HG03520 (cell line): ENCODE data around the gene GALNT16.
A peak's percentile ranks its signal among the peaks of the same experiment; 100 is the strongest.

Source experiments
- ATAC-seq: cut with Tn5 transposase; IDR thresholded peaks from one replicate; pipeline ENCODE4 v1.9.1; 2021; ENCODE audit warnings: mild to moderate bottlenecking, moderate library complexity; ENCODE audit not compliant: unreplicated experiment

Gene GALNT16

DNA sequence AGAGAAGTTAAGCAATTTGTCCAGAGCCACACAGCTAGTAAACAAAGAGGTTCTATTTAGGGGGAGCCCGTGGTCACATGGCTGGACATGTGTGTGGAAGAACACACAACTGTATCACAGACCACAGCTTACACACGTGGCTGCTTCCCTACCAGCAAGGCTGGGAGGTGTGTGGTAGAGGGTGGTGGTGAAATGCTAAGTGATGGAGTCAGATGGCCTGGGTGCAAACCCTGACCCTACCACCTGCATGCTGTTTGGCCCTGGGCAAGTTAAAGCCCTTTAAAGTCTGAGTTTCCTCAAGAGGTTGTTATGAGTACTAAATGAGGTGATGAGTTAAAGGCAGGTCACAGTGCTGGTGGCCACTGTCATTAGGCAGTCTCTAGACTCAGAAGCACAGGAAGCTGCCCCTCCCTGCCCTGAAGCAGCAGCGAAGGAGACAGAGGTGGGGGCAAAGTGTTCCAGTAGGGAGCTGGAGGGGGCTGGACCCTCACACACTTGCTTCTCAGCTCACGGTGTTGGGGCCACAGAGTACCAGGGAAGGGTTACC is 73.9 kb downstream of the GALNT16 start:
- ATAC-seq: no peak

DNA sequence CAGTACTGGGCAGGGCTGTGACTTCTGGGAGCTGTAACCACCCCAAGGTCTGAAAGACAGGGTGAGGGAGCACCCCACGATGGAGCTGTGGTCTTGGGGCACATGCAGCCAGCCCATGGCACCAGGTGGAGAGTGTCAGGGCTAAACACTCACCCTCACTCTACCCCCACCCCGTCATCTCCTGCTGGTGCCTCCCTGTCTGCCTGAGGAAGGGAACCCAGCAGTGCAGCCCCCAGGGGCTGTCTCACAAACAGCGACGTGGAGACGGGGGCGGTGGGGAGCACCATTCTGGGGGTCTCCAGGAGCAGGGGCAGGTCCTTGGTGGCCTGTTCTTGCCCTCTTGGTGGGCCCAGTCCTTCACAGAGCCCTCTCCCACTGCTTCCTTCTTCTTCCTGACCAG is 74.6 kb downstream of the GALNT16 start:
- ATAC-seq: no peak

DNA sequence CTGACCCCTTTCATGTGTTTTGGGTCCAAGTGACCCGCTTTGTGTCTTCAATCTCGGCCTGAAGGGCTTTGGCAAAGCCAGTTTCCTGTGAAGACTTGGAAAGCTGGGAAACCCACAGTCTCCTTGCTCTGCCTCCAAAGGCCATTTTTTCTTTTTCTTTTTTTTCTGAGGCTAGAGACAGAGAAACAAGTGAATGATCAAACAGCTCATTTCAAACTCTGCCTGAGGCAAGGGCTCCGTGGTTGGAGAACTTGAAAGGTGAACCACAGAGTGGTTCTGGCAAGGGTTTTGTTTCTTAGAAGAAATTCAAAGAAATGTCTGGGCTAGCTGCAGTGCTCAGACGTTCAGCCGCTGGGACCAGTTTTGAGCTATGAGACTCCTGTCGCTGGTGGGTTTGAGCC is 75.4 kb downstream of the GALNT16 start:
- no peak for ATAC-seq

DNA sequence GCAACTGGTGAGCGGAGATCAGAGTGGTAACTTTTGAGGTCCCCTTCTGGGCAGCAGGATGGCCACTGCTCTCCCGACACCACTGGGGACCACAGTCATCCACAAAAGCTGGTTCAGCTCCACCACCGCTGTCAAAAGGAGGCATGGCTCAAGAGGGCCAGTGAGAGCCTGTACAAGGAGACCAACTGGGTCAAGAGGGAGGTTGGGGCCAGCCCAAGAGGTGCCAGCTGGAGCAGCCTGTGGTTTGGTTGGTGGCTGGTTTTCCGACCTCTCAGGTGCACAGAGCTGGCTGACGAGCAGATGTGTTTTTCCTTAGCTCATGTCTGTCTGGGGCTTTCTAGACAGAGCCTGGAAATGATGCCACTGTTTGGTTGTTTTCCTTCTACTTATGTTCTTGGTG is 78.0 kb downstream of the GALNT16 start:
- ATAC-seq: no peak

DNA sequence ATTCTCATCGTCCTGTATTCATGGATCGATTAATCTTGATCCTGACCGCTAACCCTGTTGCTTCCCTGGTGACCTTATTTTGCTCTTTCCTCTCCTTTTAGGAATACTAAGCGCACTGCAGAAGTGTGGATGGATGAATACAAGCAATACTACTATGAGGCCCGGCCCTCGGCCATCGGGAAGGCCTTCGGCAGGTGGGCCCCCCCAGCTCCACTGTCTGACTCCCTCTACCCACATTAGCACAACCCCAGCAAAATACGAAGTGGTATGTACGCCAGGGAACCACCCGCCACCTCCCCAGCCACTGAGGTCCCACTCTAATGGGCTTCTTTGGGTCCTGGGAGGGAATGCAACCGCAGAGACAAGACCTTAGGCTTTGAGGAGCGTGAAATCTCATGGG is 79.5 kb downstream of the GALNT16 start:
- ATAC-seq: no peak

DNA sequence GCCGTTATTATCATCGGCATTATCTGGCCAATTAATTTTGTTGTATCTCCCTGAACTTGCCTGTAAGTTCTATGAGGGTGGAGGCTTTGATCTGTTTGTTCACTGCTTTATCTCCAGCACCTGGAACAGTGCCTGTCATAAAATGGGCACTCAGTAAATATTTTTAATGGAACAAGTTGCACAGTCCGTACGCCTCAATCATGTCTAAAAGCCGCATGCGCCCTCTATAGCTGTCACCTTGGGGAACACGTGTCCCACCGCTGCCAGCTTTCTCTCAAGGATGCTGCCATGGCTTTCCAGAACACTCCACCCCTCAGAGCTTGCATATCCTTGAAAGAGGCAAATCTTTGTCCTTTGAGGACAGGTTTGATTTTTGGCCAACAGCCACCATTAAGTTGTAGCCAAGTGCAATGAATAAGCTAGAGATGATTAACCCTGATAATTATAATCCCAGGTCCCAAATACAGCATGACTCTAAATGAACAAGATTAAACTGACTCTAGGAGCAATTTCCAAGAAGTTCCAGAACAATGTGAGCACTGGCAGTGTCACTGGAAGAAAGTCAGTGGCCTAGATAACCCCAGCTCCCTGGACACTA is 83.1 kb downstream of the GALNT16 start:
- ATAC-seq: no peak

DNA sequence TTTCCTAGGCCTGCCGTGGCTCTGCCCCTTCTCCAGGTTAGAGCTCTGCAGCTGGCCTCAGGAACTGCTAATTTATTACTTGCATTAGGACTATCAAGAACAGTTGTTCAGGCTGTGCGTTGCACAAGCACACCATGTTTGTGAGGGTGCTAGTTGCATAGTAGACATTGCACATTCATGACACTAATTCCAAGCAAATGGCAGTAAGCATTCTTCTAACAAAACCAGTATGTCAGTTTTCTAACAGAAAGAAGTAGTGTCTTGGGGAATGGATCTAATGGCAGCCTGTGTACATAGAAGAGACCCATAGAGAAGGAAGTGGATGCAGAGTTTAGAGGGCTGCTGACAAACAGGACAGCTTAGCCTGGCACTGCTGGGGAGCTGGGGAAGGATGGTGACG is 84.2 kb downstream of the GALNT16 start:
- ATAC-seq: no peak

DNA sequence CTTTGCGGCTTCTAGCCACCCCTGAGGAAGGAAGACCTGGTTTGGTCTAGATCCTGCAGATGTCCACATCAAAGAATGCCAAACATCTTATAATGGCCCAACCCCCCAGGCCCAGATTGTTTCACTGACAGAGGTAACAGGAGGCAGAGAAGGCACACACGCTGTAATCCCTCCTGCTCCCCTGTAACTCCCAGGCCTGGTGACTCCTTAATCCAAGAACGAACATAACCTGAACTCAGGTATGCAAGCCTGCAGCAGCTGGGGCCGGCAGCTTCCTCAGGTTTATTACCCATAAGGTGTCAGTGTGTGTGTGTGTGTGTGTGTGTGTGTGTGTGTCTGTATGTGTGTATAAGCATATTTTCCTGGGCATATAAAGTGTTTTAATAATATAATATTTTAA is 85.4 kb downstream of the GALNT16 start:
- no peak for ATAC-seq

DNA sequence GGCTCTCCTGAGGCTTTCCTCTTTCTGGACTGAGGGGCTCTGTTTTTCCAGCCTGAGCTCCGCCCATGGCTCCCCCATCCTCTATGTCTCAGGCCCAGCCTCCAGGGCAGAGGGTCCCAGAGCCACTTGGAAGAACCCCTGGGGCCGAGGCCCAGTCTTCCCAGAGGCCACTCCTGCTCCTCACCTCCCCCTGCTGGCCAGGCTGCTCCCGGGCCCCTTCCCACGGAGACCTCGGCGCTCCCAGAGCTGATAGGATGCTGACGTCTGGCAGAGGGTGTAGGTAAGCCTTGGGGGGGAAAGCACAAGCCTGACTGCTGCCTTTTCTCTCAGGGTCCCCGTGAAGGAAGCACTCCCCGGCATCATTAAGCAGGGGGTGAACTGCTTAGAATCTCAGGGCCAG is 86.8 kb downstream of the GALNT16 start:
- no peak for ATAC-seq

DNA sequence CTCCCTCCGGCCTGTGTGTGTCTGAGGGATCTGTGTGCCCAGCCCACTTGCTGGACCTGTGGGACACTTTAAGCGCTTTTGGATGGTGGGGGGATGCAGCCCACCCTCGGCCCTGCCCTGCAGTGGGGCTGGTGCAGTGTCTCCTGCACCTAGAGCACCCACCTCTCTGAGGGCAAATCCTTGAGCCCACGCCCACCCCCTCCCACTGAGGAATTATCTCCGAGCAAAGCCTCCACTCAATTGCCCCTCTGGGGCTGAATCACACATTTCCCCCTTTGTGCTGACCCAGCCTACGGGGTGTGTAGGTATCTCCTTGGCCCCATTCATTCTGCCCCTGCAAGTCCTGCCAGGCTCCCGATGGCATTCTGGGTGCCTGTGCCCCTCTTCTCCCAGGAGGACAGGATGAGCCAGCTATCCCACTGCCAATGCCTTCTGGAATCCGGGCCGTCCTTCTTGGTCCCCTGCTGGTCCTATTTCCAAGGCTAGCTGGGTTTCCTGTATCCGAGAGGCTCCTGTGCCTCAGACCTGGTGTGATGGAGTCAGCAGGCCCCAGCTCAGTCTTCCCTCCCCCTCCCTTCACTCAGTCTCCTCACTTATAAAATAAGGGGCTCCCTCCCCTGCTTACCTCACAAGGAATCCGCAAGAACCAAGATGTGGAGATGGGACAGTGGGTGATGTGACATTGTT is 89.3 kb downstream of the GALNT16 start:
- no peak for ATAC-seq

DNA sequence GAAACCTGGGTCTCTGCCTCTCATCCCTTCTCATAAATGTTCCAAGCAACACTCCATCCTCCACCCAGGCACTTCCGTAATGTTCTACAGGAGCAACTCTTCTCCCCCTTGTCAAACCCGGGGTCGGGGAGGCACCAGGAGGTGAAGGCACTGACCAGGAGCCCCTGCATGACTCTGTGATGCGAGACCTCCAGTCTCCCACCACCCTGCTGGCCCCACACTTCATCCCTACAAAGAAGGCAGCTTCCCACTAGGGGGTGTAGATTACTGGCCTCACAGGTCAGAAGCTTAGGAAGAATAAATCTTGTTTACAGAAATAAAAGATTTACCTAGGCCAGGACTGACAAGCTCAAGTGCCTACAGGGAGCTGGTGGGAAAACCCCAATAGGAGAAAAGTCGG is 90.9 kb downstream of the GALNT16 start:
- ATAC-seq: no peak

DNA sequence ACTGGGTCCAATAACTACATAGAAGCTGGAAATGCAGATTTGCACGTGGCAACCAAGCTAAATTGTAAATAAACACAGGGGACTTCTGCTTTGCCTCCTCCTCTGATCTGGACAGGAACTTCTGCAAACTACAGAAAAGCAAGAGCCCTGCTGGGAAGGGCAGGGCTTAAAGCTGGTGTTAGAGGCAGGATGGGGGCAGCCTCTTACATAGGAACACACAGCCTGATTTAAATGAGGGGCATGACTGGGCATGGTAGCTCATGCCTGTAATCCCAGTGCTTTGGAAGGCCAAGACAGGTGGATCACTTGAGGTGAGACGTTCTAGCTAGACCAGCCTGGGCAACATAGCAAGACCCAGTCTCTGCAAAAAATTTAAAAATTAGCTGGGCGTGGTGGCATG is 91.4 kb downstream of the GALNT16 start:
- ATAC-seq: no peak

DNA sequence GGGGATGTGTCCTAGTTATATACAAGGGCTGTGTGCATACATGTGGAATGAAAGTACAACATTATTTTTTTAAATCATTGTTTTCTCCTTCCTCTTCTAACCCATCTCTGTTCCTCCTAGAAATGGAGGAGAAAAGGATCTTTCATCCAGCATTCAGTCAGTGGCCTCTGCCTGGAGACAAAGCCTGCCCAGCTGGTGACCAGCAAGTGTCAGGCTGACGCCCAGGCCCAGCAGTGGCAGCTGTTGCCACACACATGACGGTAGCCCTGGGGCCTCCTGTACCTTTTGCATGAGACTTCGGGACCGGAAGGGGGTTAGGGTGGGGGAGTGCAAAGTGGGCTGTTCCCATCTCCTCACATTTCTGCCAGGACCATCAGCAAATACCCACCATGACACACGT is 92.0 kb downstream of the GALNT16 start:
- no peak for ATAC-seq

DNA sequence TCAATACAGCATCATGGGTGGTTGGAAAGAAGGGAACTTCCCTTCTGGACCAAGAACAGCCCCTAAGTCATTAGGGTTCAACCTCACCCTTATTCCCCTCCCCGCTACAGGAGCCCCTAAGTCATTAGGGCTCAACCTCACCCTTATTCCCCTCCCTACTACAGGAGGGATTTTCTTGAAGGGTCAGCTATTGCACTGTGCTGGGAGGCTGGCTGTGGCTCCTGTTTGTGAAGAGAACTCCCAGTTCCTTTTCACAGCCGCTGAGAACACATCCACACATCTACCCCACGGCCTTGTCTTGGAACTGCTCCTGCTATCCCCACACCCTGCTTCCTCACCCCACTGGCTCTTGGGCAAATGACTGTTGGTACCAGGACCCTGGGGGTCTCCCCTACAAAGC is 93.2 kb downstream of the GALNT16 start:
- no peak for ATAC-seq

DNA sequence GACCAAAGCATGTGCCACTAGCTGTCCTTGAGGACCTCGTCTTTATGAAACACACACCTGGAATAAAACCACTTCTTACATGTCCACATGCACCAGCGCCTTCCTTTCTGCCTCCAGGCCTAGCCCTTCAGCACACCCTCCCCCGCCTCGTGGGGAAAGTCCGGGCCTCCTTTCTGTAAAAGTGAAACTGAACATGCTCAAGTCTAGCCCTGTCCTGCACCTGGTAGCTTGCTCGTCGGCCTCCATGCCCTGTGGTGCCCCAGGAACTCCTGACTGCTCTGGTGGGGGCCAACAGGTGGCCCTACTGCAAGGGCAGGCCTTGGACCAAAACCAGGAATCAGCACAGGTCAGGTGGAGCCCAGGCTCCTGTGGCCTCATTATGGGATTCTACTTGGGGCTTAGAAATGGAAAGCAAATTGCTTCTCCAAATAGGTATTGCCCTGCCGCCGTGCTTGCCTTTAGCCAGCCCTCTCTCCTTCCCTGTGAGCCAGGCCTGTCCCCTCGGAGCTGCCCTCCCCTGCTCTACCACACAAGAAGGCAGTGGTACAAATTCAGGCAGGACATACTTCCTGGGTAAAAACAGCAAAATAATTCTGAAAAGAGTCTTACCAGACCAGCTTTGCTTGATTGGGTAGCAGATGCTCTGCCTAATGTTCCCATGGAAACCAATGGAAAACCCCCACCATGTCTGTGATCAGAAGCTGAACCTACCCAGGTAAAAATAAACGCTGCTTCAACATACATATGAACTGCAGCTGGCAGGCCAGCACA is 94.6 kb downstream of the GALNT16 start:
- ATAC-seq: peak; percentile 86

DNA sequence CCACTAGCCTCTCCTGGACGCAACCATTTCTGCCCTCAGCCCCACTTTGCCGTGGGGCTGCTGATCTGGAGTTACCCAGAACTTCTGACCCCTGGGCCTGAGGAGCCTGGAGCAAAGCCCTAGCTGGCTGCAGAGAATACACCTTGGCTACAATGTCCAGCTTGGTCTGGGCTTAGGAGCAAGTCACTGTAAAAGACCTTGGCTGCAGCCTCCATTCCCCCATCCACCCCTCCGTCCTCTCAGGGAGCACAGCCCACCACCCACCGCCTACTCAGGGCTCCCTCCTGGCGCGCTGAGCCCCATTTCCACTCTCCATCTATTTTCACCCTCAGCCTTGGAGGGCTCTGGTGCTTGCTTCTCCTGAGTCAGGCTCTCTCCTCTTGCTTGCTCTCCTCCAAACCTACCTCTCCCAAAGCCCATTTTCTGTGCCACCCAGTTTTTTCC is 95.2 kb downstream of the GALNT16 start:
- ATAC-seq: no peak

DNA sequence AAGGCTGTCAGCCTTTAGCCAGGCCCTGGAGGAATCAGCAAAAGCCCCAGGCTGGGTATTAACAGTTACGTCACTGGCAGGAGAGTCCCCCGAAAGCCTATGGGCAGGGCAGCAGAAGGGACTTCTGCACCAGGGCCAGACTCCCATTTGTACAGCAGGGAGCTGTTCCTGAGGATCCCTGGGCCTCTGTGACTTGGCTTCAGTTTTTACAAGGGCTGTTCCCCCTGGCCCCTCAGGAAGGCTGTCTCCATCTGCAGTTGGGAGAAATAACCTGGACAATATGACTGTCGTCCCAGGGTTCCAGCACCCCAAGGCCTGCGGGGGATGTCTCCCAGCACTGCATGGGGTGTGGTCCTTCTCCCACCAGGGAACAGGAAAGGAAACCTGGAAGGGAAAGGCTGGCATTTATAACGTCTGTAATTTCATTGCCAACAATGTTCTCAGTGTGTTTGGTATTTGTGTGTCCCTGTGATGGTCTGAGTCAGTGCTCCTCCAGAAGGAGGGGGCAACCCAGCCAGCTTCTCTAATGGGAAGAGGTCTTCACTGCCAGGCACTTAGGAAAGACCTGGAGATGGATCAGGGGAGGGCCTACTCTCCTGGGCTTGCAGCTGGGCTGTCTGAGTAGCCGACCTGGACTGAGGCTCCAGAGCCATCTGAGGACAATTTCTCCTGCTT is 95.8 kb downstream of the GALNT16 start:
- ATAC-seq: no peak

DNA sequence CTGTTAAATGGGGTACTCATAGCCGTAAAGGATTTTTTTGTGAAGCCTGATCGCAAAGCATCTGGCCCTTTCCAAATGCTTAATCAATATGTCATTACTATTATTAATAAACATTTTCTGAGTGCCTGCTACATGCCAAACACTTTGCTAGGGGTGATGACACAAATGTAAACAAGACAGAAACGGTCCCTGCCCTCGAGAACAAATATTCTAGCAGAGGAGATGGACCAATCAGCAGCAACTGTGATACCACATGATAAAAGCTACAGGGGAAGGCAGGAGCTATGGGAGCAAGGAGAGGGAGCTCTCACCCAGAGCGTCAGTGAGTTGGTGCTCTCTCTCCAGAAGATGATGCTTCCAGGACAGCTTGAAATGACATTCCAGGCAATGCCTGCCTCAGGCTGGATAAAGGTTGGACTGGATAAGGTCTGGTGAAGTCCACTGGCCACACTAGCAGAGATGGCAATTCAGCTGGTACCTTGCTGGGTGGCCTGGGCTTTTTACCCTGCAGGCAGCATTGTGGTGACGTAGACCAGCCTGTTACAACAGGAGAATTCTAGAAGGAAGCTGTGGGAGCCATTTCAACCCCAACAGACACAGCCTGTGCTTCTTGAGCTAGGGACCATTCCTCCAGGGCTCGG is 97.1 kb downstream of the GALNT16 start:
- ATAC-seq: no peak

DNA sequence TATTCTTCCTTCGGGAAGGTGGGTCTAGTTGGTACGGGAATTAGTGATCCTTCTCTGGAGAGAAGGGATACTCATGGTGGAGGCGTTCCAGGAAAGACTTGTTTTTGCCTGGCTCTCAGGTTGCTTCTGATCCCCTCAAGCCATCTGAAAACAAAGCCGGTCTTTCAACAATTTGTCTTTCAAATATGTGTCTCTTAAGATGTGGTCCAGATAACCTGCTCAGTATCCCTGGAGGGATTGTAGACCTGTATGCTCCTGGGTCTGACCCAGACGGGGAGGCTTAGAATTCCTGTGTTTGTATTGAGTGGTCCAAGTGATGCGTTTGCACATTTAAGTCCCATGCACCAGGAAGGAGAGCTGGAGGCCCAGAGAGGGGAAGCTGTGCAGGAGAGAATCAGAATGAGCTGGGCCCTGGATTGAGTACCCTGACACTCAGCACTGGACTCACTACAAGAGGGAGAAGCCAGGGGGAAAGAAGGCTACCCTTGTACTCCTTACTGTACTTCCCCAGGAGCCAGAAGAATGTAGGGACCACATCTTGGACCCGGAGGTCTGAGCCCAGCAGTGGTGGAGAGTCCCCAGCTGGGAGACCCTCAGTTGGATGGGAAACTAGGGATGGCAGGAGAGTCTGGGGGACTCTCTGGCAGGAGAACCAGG is 97.7 kb downstream of the GALNT16 start:
- no peak for ATAC-seq

DNA sequence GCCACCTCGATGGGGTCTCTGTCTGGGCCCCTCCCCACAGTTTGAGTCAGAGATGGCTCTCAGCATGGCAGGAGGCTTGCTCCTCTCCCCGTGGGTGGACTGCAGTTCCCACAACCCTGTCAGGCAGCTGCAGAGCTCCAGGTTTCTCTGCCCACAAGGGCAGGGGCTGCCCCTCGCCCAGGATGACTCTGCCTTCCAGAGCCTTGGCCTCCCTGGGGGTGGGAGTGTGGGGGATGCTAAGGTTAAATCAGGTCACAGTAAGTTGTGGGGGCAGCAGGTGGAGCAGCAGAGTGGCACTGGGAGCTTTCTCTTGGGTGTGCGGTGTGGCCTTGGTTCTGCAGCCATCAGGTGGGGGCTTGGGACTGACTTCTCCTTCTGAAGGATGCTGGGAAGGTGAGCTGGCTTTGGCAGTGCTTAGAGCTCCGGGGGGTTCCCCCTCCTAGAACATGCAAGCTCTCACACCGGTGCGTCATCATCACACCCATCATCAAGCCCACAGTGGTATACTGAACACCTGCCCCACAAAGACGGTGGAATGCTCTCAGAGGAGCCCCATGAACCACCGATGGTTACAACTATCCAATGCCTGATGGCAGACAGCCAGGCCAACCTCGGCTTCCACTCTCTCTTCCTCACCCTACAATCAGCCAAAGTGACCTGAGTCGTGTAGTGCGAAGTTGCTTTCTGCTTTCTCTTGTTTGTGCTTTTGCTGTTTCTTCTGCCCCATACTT is 98.4 kb downstream of the GALNT16 start:
- no peak for ATAC-seq
